Prostate gland (tissue), 2 donors: ENCODE data around the gene GUCA2A. TPM values are rescaled to one million over a fixed set of nuclear protein-coding genes. Genes with fewer than 3 reads are reported as not detected.

ENCODE experiments used
- DNase-seq: peaks from one replicate; pipeline ENCODE4 v3.0.0-alpha.2; 2019; ENCODE audit warnings: low spot score
- H3K27ac ChIP-seq, 2 donors: fragments of 200-600 bp; sonication (generic); 2 replicates each; pipeline ENCODE4 v1.5.1; 2017 to 2019
- H3K27me3 ChIP-seq: fragments of 200-600 bp; sonication (generic); replicated peaks from 2 replicates; pipeline ENCODE4 v1.5.1; 2019; ENCODE audit not compliant: insufficient read depth
- H3K36me3 ChIP-seq, 2 donors: fragments of 200-600 bp; sonication (generic); 1 replicate in 1 of 2; 2 replicates in 1 of 2; pipeline versions ENCODE4 v1.5.1 to v1.8.1; 2017 to 2019
- H3K4me1 ChIP-seq: fragments of 200-600 bp; sonication (generic); replicated peaks from 2 replicates; pipeline ENCODE4 v1.5.1; 2019
- H3K4me3 ChIP-seq, 2 donors: fragments of 200-600 bp; sonication (generic); 2 replicates each; pipeline ENCODE4 v1.5.1; 2017 to 2019
- H3K9me3 ChIP-seq: fragments of 200-600 bp; sonication (generic); 2 replicates; pipeline ENCODE4 v1.5.1; 2017
- CTCF ChIP-seq, 4 experiments: fragments of 200-600 bp in 2 of 4; fragments of 450-650 bp in 2 of 4; sonication (generic) in 2 of 4; IDR thresholded peaks; 1 replicate in 3 of 4; 2 replicates in 1 of 4; pipeline ENCODE4 v1.5.1; 2016 to 2019; ENCODE audit warnings: antibody characterized with exemption in 4 of 4, mild to moderate bottlenecking in 2 of 4, moderate library complexity in 2 of 4
- POLR2A ChIP-seq: fragments of 450-650 bp; IDR thresholded peaks from one replicate; pipeline ENCODE4 v1.6.1; 2016; ENCODE audit warnings: antibody characterized with exemption, mild to moderate bottlenecking
- POLR2AphosphoS5 ChIP-seq: sonication (generic); formaldehyde crosslinking; IDR thresholded peaks from one replicate; pipeline ENCODE4 v1.6.1; 2017; ENCODE audit warnings: antibody characterized with exemption
- WGBS: methylation state at CpG from one replicate; pipeline ENCODE4 v1.1.5; 2018; 5-methylcytosine and 5-hydroxymethylcytosine counted together
- intact Hi-C: fragments of 100-400 bp; cut with DNase I; formaldehyde crosslinking; loops from one replicate; pipeline ENCODE4 v1.14.2; 2022
- total RNA-seq, 2 donors: library from RNA; depleted of rRNA; stranded (reverse); fragments of >200 nt; gene quantifications; one replicate each; pipeline ENCODE4 v1.1.0, GENCODE V29; 2016

GUCA2A gene
- total RNA-seq, 2 donors from 2014 or later, result not detected

DNA sequence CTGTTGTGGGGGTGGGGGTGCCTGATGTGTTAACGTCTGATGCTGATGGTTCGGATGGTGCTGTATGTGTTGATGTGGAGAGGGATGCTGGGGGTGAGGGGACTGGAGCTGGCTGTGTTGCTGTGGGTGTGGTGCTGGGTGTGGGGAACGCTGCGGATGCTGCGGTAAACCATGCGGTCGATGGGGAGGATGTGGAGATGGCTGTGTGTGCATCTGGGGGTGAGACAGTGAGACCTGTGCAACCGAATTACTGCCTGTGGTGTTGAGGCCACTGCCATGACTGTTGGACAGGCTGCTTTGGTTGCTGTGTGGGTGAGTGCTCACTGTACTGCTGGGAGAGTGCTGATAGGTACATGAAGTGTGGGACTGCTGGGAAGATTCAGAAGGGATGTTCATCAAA lies 26.8 kb upstream of the GUCA2A start:
- no peaks in the 10 kb centered on the region for H3K27me3 ChIP-seq
- H3K4me1 ChIP-seq, result no peaks in the 10 kb centered on the region
- intact Hi-C loops, result no loop called here
- WGBS, result 89% methylated on average over 8 of the region's 8 CpGs
- no peak overlapping the region for H3K4me3 ChIP-seq
- TF ChIP-seq POLR2AphosphoS5, result no peak
- no peak for TF ChIP-seq CTCF (IDR thresholded peaks at IDR 0.05)
- TF ChIP-seq POLR2A, result no peak
- no peak overlapping the region for H3K27ac ChIP-seq
- no peaks in the 10 kb centered on the region for H3K36me3 ChIP-seq
- no peak for DNase-seq
- H3K9me3 ChIP-seq, result no peaks in the 10 kb centered on the region

GRCh38 chr1:42189931-42190853 lies 25.6 kb upstream of the GUCA2A start:
- H3K4me1 ChIP-seq, result no peaks in the 10 kb centered on the region
- no peaks in the 10 kb centered on the region for H3K9me3 ChIP-seq
- no peaks in the 10 kb centered on the region for H3K27me3 ChIP-seq
- DNase-seq, result no peak
- TF ChIP-seq POLR2A, result no peak
- no peak for TF ChIP-seq CTCF (IDR thresholded peaks at IDR 0.05)
- TF ChIP-seq POLR2AphosphoS5, result no peak
- intact Hi-C loops, result no loop called here
- H3K4me3 ChIP-seq, result no peak overlapping the region
- no peak overlapping the region for H3K27ac ChIP-seq
- H3K36me3 ChIP-seq, result no peaks in the 10 kb centered on the region
- WGBS, result 71% methylated on average over 6 of the region's 6 CpGs

DNA sequence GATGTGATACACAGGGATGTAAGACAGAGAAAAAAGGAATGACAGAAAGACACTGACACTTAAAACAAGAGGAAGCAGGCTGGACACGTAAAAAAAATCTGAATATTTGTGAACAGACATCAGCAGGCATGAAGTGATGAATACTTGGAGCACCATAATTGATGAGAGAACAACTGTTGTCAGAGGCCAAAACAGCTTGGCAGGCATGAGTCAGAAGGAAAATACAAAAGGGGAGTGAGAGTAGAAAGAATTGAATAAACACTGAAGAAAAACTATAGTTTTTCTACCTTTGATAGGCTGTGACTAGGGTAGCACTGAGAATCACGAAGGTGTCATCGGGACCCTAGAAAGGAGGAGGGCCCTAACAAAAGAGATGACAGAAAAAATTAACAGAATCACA lies 21.6 kb upstream of the GUCA2A start:
- no peak overlapping the region for H3K4me3 ChIP-seq
- H3K27me3 ChIP-seq, result no peaks in the 10 kb centered on the region
- H3K36me3 ChIP-seq, result no peaks in the 10 kb centered on the region
- no peaks in the 10 kb centered on the region for H3K9me3 ChIP-seq
- WGBS, result 82% methylated on average over 3 of the region's 3 CpGs
- no peak for DNase-seq
- intact Hi-C loops, result no loop called here
- no peaks in the 10 kb centered on the region for H3K4me1 ChIP-seq
- no peak overlapping the region for H3K27ac ChIP-seq
- no peak for TF ChIP-seq POLR2AphosphoS5
- TF ChIP-seq CTCF (IDR thresholded peaks at IDR 0.05), result no peak

GRCh38 chr1:42184616-42185015 lies 20.1 kb upstream of the GUCA2A start:
- no peak for TF ChIP-seq POLR2A
- DNase-seq, result no peak
- H3K4me1 ChIP-seq, result no peaks in the 10 kb centered on the region
- no peaks in the 10 kb centered on the region for H3K27me3 ChIP-seq
- H3K36me3 ChIP-seq, result no peaks in the 10 kb centered on the region
- H3K4me3 ChIP-seq, result no peak overlapping the region
- no peak overlapping the region for H3K27ac ChIP-seq
- no peaks in the 10 kb centered on the region for H3K9me3 ChIP-seq
- intact Hi-C loops, result no loop called here
- WGBS, result 94% methylated on average over 3 of the region's 3 CpGs

- Histone ChIP-seq H3K4me3 (no peak overlapping the region), H3K36me3 (no peaks in the 10 kb centered on the region), H3K27me3 (no peaks in the 10 kb centered on the region), H3K4me1 (no peaks in the 10 kb centered on the region), H3K27ac (no peak overlapping the region), H3K9me3 (no peaks in the 10 kb centered on the region)
- WGBS, result 95% methylated on average over 6 of the region's 6 CpGs
- no peak for DNase-seq
- TF ChIP-seq CTCF (IDR thresholded peaks at IDR 0.05) (no peak), POLR2A (no peak), POLR2AphosphoS5 (no peak)
- intact Hi-C loops, result no loop called here
Observed at GRCh38 chr1:42183957-42184268, 19.4 kb upstream of the GUCA2A start.
